Skeletal muscle tissue (tissue), 4 donors: ENCODE results near the gene ACAP3. TPM values are rescaled to one million over a fixed set of nuclear protein-coding genes. Genes with fewer than 3 reads are reported as not detected.

Source experiments
- H3K27ac ChIP-seq: one replicate; pipeline ENCODE4 v1.7.0; 2013; ENCODE audit warnings: mild to moderate bottlenecking, low read depth, low read length, inconsistent platforms
- H3K27me3 ChIP-seq, 3 donors: one replicate each; pipeline ENCODE4 v1.7.0; 2013; ENCODE audit warnings: low read length in 3 of 3; ENCODE audit not compliant: control insufficient read depth in 3 of 3, insufficient read depth in 3 of 3
- H3K36me3 ChIP-seq, 3 donors: one replicate each; pipeline ENCODE4 v1.7.0; 2013; ENCODE audit warnings: low read length in 3 of 3; ENCODE audit not compliant: control insufficient read depth in 3 of 3, insufficient read depth in 3 of 3
- H3K4me1 ChIP-seq, 3 donors: one replicate each; pipeline ENCODE4 v1.7.0; 2013; ENCODE audit warnings: low read length in 3 of 3, mild to moderate bottlenecking in 3 of 3; ENCODE audit not compliant: control insufficient read depth in 3 of 3, insufficient read depth in 3 of 3
- H3K4me3 ChIP-seq, 3 donors: one replicate each; pipeline ENCODE4 v1.7.0; 2013; ENCODE audit warnings: low read length in 3 of 3
- H3K9ac ChIP-seq, 3 donors: one replicate each; pipeline ENCODE4 v1.7.0; 2013; ENCODE audit warnings: low read length in 3 of 3, mild to moderate bottlenecking in 3 of 3, moderate library complexity in 2 of 3, low read depth in 1 of 3
- H3K9me3 ChIP-seq, 3 donors: one replicate each; pipeline ENCODE4 v1.7.0; 2013; ENCODE audit warnings: low read length in 3 of 3; ENCODE audit not compliant: control insufficient read depth in 3 of 3
- total RNA-seq: library from RNA; depleted of rRNA; stranded (reverse); fragments of >200 nt; gene quantifications from one replicate; pipeline ENCODE4 v1.2.3, GENCODE V29; 2014
- donor health status: Osteomylitis.

The ACAP3 gene
- total RNA-seq, 1 donor from 2014 or later, result 23.5 TPM

- Histone ChIP-seq H3K27ac (no peak overlapping the region), H3K4me3 (no peak overlapping the region), H3K9ac (no peak overlapping the region), H3K9me3 (no peaks in the 10 kb centered on the region), H3K4me1 (peaks cover 0 to 38% (median 16%) of the 10 kb centered on the region in 3 donors), H3K27me3 (no peaks in the 10 kb centered on the region), H3K36me3 (peaks cover 33 to 48% (median 41%) of the 10 kb centered on the region in 3 donors)
Measured at GRCh38 chr1:1336931-1337792, 29.4 kb upstream of the ACAP3 start.

GRCh38 chr1:1336446-1336845 is 28.7 kb upstream of the ACAP3 start:
- no peak overlapping the region for H3K4me3 ChIP-seq
- no peak overlapping the region for H3K27ac ChIP-seq
- H3K27me3 ChIP-seq, result peaks cover 0 to 2% (median 0%) of the 10 kb centered on the region in 3 donors
- H3K4me1 ChIP-seq, result peaks cover 0 to 36% (median 17%) of the 10 kb centered on the region in 3 donors
- H3K9ac ChIP-seq, result no peak overlapping the region
- H3K9me3 ChIP-seq, result no peaks in the 10 kb centered on the region
- peaks cover 27 to 43% (median 36%) of the 10 kb centered on the region in 3 donors for H3K36me3 ChIP-seq

GRCh38 chr1:1335792-1336248 is 28.1 kb upstream of the ACAP3 start:
- Histone ChIP-seq H3K9ac (no peak overlapping the region), H3K4me1 (peaks cover 5 to 36% (median 23%) of the 10 kb centered on the region in 3 donors), H3K27ac (no peak overlapping the region), H3K9me3 (no peaks in the 10 kb centered on the region), H3K4me3 (no peak overlapping the region), H3K27me3 (peaks cover 0 to 4% (median 0%) of the 10 kb centered on the region in 3 donors), H3K36me3 (peaks cover 22 to 37% (median 30%) of the 10 kb centered on the region in 3 donors)

- Histone ChIP-seq H3K4me3 (no peak overlapping the region), H3K27me3 (peaks cover 0 to 4% (median 0%) of the 10 kb centered on the region in 3 donors), H3K4me1 (peaks cover 10 to 42% (median 29%) of the 10 kb centered on the region in 3 donors), H3K36me3 (peaks cover 16 to 31% (median 25%) of the 10 kb centered on the region in 3 donors), H3K27ac (no peak overlapping the region), H3K9me3 (no peaks in the 10 kb centered on the region), H3K9ac (no peak overlapping the region)
Measured at GRCh38 chr1:1335283-1335682, 27.6 kb upstream of the ACAP3 start.

- Histone ChIP-seq H3K4me3 (no peak overlapping the region), H3K27me3 (peaks cover 0 to 4% (median 3%) of the 10 kb centered on the region in 3 donors), H3K4me1 (peaks cover 15 to 46% (median 33%) of the 10 kb centered on the region in 3 donors), H3K27ac (no peak overlapping the region), H3K9me3 (no peaks in the 10 kb centered on the region), H3K9ac (no peak overlapping the region), H3K36me3 (peaks cover 16 to 27% (median 20%) of the 10 kb centered on the region in 3 donors)
Measured at GRCh38 chr1:1334835-1335234, 27.1 kb upstream of the ACAP3 start.

- Histone ChIP-seq H3K36me3 (peaks cover 8 to 27% (median 11%) of the 10 kb centered on the region in 3 donors), H3K27ac (no peak overlapping the region), H3K4me3 (no peak overlapping the region), H3K9me3 (no peaks in the 10 kb centered on the region), H3K4me1 (peaks cover 23 to 58% (median 43%) of the 10 kb centered on the region in 3 donors), H3K9ac (peak overlapping the region in 1 of 3 donors; percentile 45), H3K27me3 (peaks cover 0 to 5% (median 4%) of the 10 kb centered on the region in 3 donors)
Measured at GRCh38 chr1:1333551-1334241, 26.0 kb upstream of the ACAP3 start.

GRCh38 chr1:1332774-1333480 is 25.2 kb upstream of the ACAP3 start:
- Histone ChIP-seq H3K27ac (no peak overlapping the region), H3K4me1 (peaks cover 26 to 60% (median 43%) of the 10 kb centered on the region in 3 donors), H3K9me3 (no peaks in the 10 kb centered on the region), H3K36me3 (peaks cover 5 to 28% (median 10%) of the 10 kb centered on the region in 3 donors), H3K4me3 (no peak overlapping the region), H3K9ac (peak overlapping the region in 1 of 3 donors; percentile 45), H3K27me3 (peaks cover 0 to 5% (median 4%) of the 10 kb centered on the region in 3 donors)

GRCh38 chr1:1332031-1332755 is 24.5 kb upstream of the ACAP3 start:
- peaks cover 0 to 5% (median 4%) of the 10 kb centered on the region in 3 donors for H3K27me3 ChIP-seq

More at GRCh38 chr1:1332031-1332755, 24.5 kb upstream of the ACAP3 start:
- no peak overlapping the region for H3K27ac ChIP-seq
- H3K36me3 ChIP-seq, result peaks cover 8 to 32% (median 16%) of the 10 kb centered on the region in 3 donors
- no peak overlapping the region for H3K4me3 ChIP-seq
- peaks cover 26 to 64% (median 43%) of the 10 kb centered on the region in 3 donors for H3K4me1 ChIP-seq
- peak overlapping the region in 1 of 3 donors; percentile 25 for H3K9ac ChIP-seq
- H3K9me3 ChIP-seq, result no peaks in the 10 kb centered on the region
